GM19238 (cell line): Measurements from ENCODE around the gene ENPP5.
"Not testable (repeated sequence)": the region's sequence is repeated elsewhere in the genome, so short reads cannot be mapped to it uniquely, and the experiment has no call there.

Experiments used
- DNase-seq: peaks from one replicate; pipeline ENCODE4 v3.0.0; 2011; ENCODE audit warnings: low spot score; ENCODE audit not compliant: insufficient read length

Gene ENPP5

DNA sequence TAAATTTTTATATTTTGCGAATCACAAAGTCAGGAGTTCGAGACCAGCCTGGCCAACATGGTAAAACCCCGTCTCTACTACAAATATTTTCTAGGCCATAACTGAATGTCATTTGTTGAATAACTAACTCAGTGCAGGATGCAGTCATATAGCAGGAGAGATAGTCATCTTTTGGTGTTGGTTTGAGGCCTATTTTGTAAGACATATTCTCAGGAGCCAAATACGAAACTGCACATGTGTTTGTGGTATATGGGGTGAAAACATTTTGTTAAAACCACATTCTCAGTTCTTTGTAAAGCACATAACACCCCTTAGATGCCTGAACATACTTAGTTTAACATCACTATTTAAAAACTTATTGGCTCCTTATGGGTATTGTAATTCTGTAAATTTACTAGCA is 4.7 kb upstream of the ENPP5 start:
- peak; percentile 13 for DNase-seq

DNA sequence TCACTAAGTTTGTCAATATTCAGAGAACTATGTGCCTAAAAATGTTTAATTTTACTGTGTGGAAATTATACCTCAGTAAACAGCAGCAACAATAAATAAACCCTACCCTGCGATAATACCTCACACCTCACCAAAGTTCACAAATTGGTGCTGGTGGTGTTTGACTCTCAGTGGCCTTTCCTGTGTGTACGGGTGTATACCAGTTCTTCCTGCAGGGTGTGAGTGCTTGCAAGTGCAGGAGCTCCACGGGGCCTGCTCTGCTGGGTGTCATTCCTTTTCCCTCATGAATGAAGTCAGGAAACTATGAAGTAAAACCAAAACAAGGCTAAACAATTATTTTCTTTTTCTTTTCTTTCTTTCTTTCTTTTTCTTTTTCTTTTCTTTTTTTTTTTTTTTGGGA is 4.1 kb upstream of the ENPP5 start:
- no peak for DNase-seq

DNA sequence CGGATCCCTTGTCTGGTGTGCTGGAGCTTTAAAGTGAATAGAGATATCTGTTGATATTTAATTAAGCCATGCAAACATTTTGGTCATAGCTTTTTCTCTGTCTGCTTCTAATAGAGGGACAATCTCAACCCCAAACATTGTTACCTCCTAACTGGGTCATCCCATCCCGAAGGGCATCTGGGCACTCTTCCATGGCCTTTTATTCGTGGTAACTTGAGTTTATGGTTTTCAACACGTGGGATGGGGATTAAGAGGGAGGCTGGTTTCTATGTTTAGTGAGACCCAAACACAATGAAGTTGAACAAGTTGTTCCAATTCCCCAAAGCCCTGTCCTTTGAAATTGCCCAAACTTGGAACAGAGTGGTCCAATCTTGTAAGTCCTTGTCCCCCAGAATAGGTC is 1.4 kb upstream of the ENPP5 start:
- no peak for DNase-seq

GRCh38 chr6:46160102-46160501 is 10.7 kb downstream of the ENPP5 start:
- DNase-seq: no peak

GRCh38 chr6:46159229-46159628 is 11.6 kb downstream of the ENPP5 start:
- no peak for DNase-seq

GRCh38 chr6:46156701-46157100 is 14.1 kb downstream of the ENPP5 start:
- DNase-seq: no peak

DNA sequence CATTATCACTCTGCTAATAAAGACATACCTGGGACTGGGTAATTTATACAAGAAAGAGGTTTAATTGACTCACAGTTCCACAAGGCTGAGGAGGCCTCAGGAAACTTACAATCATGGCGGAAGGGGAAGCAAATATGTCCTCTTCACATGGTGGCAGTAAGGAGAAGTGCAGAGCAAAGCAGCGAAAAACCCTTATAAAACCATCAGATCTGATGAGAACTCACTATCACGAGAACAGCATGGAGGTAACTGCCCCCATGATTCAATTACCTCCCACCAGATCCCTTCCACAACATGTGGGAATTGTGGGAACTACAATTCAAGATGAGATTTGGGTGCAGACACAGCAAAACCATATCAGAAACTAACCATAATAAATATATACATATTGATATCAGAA is 21.7 kb downstream of the ENPP5 start:
- DNase-seq: not testable (repeated sequence)

- DNase-seq: no peak
These were observed 26.5 kb downstream of the ENPP5 start for GRCh38 chr6:46144270-46144669.

DNA sequence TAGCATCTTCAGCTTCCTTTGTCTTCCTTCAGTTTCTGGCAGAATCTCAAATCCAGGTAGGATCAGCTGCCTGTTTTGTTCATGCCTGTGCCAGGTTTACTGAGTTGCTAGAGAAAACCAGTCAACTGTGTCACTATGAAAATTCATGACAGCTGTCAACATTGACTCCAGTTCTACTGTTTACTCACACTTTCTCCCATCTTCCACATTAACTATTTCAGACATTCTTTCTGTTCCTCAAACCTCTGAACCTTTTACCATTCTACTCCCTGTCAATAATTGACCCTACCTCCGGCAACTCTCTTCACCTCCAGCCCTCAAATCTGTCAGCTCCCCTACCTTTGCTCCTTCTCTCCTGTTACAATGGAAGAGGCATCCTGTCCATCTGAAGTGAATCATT is 32.5 kb downstream of the ENPP5 start:
- no peak for DNase-seq

DNA sequence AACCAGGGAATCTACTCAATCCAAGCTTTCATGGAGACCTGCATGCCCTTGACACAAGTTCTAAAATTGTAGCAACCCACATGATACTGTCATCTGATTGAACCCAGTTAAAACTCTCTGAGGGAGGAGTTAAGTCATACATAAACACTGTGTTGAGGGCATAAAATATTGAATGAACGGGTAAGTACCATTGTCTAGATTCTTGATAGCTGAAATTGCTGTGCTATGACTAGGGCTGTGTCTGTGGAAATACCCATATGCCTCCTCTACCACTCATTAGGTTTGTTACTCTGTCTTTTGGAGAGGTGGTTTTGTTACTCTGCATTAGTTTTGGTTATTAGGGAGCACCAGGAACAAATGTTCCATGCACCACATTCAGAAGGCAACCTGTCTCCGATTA is 33.4 kb downstream of the ENPP5 start:
- DNase-seq: no peak

DNA sequence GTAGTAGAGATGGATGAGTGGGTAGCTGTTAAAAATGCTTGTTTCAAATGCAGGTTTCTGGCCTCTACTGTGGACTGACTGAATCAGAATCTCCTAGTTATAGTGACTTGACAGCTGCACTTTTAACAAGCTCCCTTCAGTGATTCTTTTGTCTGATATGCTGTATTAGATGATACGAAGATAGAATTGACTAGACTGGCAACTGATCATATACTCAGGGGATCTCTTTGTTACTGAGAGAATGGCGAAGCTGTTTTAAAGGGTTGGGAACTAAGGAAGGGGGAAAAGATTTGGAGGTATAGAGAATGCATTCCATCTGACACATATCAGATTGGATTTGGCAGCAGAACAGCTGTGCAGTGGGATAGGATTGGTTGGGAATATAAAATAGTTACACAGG is 33.9 kb downstream of the ENPP5 start:
- no peak for DNase-seq

DNA sequence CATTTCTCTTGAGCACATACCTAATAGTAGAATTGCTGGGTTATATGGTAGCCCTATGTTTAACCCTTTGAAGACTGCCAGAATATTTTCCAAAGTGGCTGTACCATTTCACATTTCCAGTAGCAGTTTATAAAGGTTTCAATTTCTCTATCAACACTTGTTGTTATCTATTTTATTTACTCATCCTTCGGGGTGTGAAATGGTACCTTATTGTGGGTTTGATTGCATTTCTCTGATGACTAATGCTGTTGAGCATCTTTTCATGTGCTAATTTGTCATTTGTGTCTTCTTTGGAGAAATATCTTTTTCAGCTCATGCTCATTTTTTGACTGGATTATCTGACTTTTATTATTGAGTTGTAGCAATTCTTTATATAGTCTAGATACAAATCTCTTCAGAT is 35.6 kb downstream of the ENPP5 start:
- no peak for DNase-seq

DNA sequence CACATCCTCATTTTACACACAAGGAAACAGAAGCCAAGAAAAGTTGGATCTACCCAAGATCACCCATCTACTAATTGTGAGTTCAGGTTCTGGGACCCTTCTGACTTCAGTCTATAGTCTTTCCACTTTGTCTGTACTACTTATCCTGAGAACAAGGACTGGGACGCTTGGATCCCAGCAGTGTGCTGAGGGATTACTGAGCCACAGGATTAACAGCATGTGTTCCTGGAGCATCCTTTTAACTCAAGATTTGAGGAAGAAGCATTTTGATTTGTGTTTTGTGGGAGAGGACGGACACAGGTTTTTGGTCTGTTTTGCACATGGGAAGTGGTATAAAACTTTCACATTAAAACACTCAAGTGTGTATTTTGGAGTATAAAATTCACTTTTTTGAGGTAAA is 36.6 kb downstream of the ENPP5 start:
- no peak for DNase-seq

- not testable (repeated sequence) for DNase-seq
These were observed 39.5 kb downstream of the ENPP5 start for GRCh38 chr6:46131291-46131690.

- DNase-seq: no peak
These were observed 40.1 kb downstream of the ENPP5 start for GRCh38 chr6:46130666-46131065.

GRCh38 chr6:46129629-46130511 is 40.9 kb downstream of the ENPP5 start, which contains the start of gene ENPP4:
Gene ENPP4, plus strand, starts transcription at chr6:46129989. Its CDS starts 9,595 bp downstream, at chr6:46139584.
- peak; percentile 86 for DNase-seq

GRCh38 chr6:46129291-46129628 is 41.5 kb downstream of the ENPP5 start:
- no peak for DNase-seq

DNA sequence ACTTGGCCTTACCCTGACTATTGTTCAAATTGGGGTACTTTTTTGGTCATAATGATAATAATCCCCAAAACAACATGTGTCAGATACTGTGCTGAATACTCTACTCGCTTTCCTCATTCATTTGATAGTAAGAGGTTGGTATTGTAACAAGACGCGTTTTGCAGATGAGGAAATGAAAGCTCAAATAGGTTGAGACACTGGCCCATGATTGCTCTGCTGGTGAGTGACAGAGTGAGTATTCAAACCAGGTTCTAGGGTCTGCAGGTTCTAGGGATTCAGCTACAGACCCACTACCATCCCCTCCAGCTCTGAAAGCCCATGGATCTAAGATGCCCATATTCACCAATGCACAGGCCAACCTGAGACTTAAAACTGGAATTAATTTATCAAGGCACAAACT is 42.3 kb downstream of the ENPP5 start:
- DNase-seq: no peak

- DNase-seq: not testable (repeated sequence)
These were observed 51.1 kb downstream of the ENPP5 start for GRCh38 chr6:46119679-46120078.

DNA sequence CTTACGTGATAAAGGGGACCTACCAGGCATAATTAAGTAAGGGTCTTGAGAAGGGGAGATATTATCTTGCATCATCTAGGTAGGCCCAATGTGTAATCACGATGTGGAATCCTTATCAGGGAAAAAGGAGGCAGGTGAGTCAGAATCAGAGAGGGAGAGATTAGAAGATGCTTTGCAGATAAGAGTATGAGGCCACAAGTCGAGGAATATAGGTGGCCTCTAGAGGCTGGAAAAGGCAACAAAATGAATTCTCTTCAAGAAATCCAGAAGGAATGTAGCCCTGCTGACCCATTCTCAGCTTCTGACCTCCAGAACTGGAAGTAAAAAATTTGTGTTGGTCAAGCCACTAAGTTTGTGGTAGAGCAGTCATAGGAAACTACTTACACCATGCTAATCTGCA is 51.9 kb downstream of the ENPP5 start:
- no peak for DNase-seq

DNA sequence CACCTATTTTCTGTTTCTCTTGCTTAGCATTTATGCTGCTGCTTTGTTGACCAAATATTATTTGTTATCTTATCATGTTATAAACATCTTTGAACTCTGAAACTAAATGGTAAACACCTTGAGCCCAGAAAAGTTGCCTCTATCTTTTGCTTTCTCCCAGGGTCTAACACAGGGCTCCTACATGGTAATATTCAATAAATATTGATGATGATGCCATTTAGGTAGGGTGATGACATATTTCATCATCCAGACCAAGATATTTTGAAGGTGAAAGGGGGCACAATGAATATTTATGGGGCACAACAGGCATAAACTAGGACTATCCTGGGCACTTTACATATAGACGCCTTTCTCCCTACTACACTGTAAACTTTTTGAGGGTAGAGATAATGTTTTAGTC is 52.6 kb downstream of the ENPP5 start:
- no peak for DNase-seq

- DNase-seq: no peak
These were observed 54.5 kb downstream of the ENPP5 start for GRCh38 chr6:46116289-46116688.

DNA sequence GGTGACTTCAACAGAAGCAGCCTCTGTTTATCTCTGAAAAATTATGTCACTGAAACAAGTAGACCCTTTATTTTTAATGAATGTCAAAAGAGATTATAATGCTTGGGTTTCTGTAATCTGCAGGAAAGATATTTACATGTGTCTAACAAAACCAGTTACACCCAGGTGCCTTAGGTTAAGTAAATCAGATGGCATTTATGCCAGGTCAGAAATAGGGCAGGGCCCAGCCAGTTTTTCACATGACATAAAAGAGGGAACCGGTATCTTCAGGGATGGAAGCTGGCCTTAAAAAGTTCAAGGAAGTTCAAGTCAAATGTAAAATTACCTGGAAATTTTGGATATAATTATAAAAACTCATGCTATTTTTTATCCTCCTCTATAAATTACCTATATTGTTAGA is 55.1 kb downstream of the ENPP5 start:
- no peak for DNase-seq
